B cell (primary cell): ENCODE measurements around the gene SLAIN2.

Experiments used
- CTCF ChIP-seq: fragments of 200-600 bp; IDR thresholded peaks from one replicate; pipeline ENCODE4 v1.8.0; 2022; ENCODE audit warnings: antibody characterized with exemption, mild to moderate bottlenecking
- EZH2 ChIP-seq: IDR thresholded peaks from 2 replicates; pipeline ENCODE4 v1.6.1; 2012; ENCODE audit warnings: borderline replicate concordance, low read depth, mild to moderate bottlenecking, moderate library complexity, low read length; ENCODE audit not compliant: insufficient read depth, poor library complexity, severe bottlenecking

- TF ChIP-seq EZH2 (no peak), CTCF (no peak)
Measured at GRCh38 chr4:48470570-48470969, 129.2 kb downstream of the SLAIN2 start.
